DOHH2 (cell line): ENCODE results near the gene NR2F1.

ENCODE experiments used
- H3F3A ChIP-seq: fragments of 200-600 bp; sonication (generic), shearing (Covaris generic); 2 replicates; pipeline ENCODE4 v1.6.0; 2016; ENCODE audit warnings: antibody characterized with exemption, mild to moderate bottlenecking; ENCODE audit not compliant: control insufficient read depth, insufficient read depth
- H3K27ac ChIP-seq: fragments of 200-600 bp; sonication (generic); 2 replicates; pipeline ENCODE4 v1.5.1; 2014; ENCODE audit warnings: low read depth, mild to moderate bottlenecking, low read length, moderate library complexity
- H3K27me3 ChIP-seq: fragments of 200-600 bp; sonication (generic); 2 replicates; pipeline ENCODE4 v1.6.1; 2014; ENCODE audit warnings: mild to moderate bottlenecking, low read length, mixed read lengths; ENCODE audit not compliant: control insufficient read depth
- H3K36me3 ChIP-seq: fragments of 200-600 bp; sonication (generic); 2 replicates; pipeline ENCODE4 v1.6.1; 2014; ENCODE audit warnings: mild to moderate bottlenecking, low read length, moderate library complexity, mixed read lengths; ENCODE audit not compliant: control insufficient read depth
- H3K4me1 ChIP-seq: fragments of 200-600 bp; sonication (generic); 2 replicates; pipeline ENCODE4 v1.6.1; 2014; ENCODE audit warnings: mild to moderate bottlenecking, low read length, mixed read lengths; ENCODE audit not compliant: control insufficient read depth
- H3K4me2 ChIP-seq: fragments of 200-600 bp; sonication (generic); 2 replicates; pipeline ENCODE4 v1.6.0; 2014; ENCODE audit warnings: mild to moderate bottlenecking, low read length, moderate library complexity
- H3K4me3 ChIP-seq: fragments of 200-600 bp; sonication (generic); 2 replicates; pipeline ENCODE4 v1.5.1; 2014; ENCODE audit warnings: mild to moderate bottlenecking, low read length, mixed read lengths
- H3K79me2 ChIP-seq: fragments of 200-600 bp; sonication (generic); 2 replicates; pipeline ENCODE4 v1.6.1; 2014; ENCODE audit warnings: mild to moderate bottlenecking, low read length, mixed read lengths; ENCODE audit not compliant: control insufficient read depth
- H3K9me2 ChIP-seq: fragments of 200-600 bp; sonication (generic); replicated peaks from 2 replicates; pipeline ENCODE4 v1.6.1; 2014; ENCODE audit warnings: mild to moderate bottlenecking, low read length, mixed read lengths; ENCODE audit not compliant: control insufficient read depth
- H3K9me3 ChIP-seq: fragments of 200-600 bp; sonication (generic); 2 replicates; pipeline ENCODE4 v1.6.1; 2014; ENCODE audit warnings: antibody characterized with exemption, low read length, mixed read lengths; ENCODE audit not compliant: control insufficient read depth, insufficient read depth
- H4K20me1 ChIP-seq: fragments of 200-600 bp; sonication (generic); 2 replicates; pipeline ENCODE4 v1.6.0; 2014; ENCODE audit warnings: low read depth, mild to moderate bottlenecking, antibody characterized with exemption, low read length, moderate library complexity; ENCODE audit not compliant: control insufficient read depth, insufficient read depth
- CTCF ChIP-seq: fragments of 200-600 bp; sonication (generic); IDR thresholded peaks from one replicate; pipeline ENCODE4 v1.5.1; 2014; ENCODE audit warnings: antibody characterized with exemption, mild to moderate bottlenecking, low read depth, low read length; ENCODE audit not compliant: poor library complexity, severe bottlenecking
- EZH2phosphoT487 ChIP-seq: fragments of 200-600 bp; sonication (generic); IDR thresholded peaks from 2 replicates; pipeline ENCODE4 v1.6.1; 2017; ENCODE audit warnings: borderline replicate concordance, mild to moderate bottlenecking, antibody characterized with exemption, low read length, moderate library complexity, mixed read lengths

The NR2F1 gene

DNA sequence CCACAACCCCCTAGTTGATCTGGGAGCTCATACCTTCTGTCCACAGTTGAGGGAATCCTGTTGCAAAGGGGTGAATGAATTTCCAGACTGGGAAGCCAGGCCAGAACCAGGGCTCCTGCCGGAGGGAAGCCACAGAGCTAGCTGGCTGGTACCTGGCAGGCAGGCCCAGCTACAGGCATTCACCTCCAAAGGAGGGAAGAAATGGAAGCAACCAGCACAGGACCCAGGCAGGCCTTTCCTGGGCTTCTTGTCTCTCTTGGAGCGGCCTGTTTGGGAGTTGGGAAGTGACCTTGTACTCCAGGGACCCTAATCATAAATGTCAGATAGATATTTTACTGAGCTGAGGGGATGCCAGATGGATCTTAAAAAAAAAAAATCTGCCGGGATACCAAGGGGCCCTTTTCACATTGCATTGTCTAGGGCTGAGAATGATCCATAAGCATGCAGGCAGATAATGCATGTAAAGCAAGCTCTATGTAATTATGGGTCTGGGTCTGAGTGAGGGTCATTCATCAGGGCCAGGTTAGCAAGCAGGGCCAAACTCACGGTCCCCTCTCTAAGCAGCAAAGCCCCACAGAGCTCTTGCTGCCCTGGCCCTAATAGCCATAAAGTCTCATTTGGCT lies 8.4 kb downstream of the NR2F1 start:
- TF ChIP-seq CTCF = no peak
- no peak for TF ChIP-seq EZH2phosphoT487
- no peaks in the 10 kb centered on the region for H3F3A ChIP-seq
- no peaks in the 10 kb centered on the region for H4K20me1 ChIP-seq
- H3K27me3 ChIP-seq = peaks cover 9% of the 10 kb centered on the region
- H3K36me3 ChIP-seq = no peaks in the 10 kb centered on the region
- H3K4me3 ChIP-seq = no peak overlapping the region
- H3K4me1 ChIP-seq = no peaks in the 10 kb centered on the region
- no peaks in the 10 kb centered on the region for H3K79me2 ChIP-seq
- H3K4me2 ChIP-seq = no peak overlapping the region
- H3K27ac ChIP-seq = no peak overlapping the region
- no peaks in the 10 kb centered on the region for H3K9me2 ChIP-seq
- no peaks in the 10 kb centered on the region for H3K9me3 ChIP-seq

- Histone ChIP-seq H3K4me1 (no peaks in the 10 kb centered on the region), H3K9me3 (no peaks in the 10 kb centered on the region), H3F3A (no peaks in the 10 kb centered on the region), H3K9me2 (no peaks in the 10 kb centered on the region), H3K27ac (no peak overlapping the region), H3K79me2 (no peaks in the 10 kb centered on the region), H4K20me1 (no peaks in the 10 kb centered on the region), H3K4me3 (no peak overlapping the region), H3K36me3 (no peaks in the 10 kb centered on the region), H3K27me3 (peaks cover 2% of the 10 kb centered on the region; the same call in 1 of the 2 replicates), H3K4me2 (no peak overlapping the region)
- no peak for TF ChIP-seq CTCF
- TF ChIP-seq EZH2phosphoT487 = no peak
Observed at GRCh38 chr5:93592883-93593282, 9.9 kb downstream of the NR2F1 start.

DNA sequence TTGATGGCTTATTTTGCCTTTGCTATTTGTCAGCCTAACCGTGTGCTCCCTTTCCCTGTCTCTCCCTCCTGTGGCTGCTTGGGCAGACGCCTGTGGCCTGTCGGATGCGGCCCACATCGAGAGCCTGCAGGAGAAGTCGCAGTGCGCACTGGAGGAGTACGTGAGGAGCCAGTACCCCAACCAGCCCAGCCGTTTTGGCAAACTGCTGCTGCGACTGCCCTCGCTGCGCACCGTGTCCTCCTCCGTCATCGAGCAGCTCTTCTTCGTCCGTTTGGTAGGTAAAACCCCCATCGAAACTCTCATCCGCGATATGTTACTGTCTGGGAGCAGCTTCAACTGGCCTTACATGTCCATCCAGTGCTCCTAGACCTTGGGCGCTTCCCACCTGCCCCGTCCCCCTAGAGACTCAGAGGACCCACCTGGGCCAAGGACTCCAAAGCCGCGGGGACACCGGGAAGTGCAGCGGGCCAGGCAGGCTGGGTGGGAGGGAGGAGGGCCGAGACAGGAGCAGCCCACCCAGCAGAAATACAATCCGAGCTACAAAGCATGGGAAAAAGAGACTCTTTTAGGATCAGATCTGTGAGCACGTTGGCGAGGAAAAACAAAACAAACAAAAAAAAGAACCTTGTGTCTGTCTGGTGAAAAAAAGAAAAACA lies 10.6 kb downstream of the NR2F1 start:
- Histone ChIP-seq H3K4me2 (no peak overlapping the region), H3K4me3 (no peak overlapping the region), H3K27ac (no peak overlapping the region)

More for the DNA sequence above, 10.6 kb downstream of the NR2F1 start:
- H3K9me2 ChIP-seq = no peaks in the 10 kb centered on the region
- no peaks in the 10 kb centered on the region for H3K4me1 ChIP-seq
- no peaks in the 10 kb centered on the region for H4K20me1 ChIP-seq
- no peaks in the 10 kb centered on the region for H3K36me3 ChIP-seq
- H3K79me2 ChIP-seq = no peaks in the 10 kb centered on the region
- peaks cover 6% of the 10 kb centered on the region for H3K27me3 ChIP-seq
- TF ChIP-seq CTCF (no peak), EZH2phosphoT487 (no peak)
- no peaks in the 10 kb centered on the region for H3F3A ChIP-seq
- H3K9me3 ChIP-seq = no peaks in the 10 kb centered on the region
